Omental fat pad (tissue), 4 donors: Measurements from ENCODE around the gene JPH4. TPM values are rescaled to one million over a fixed set of nuclear protein-coding genes. Genes with fewer than 3 reads are reported as not detected.

Experiments
- ATAC-seq: fragments of 150-250 bp; one replicate; pipeline ENCODE4 v1.9.1; 2016; ENCODE audit warnings: mild to moderate bottlenecking, moderate library complexity; ENCODE audit not compliant: low FRiP score
- DNase-seq: peaks from one replicate; pipeline ENCODE4 v3.0.0-alpha.2; 2019; ENCODE audit warnings: low spot score
- CTCF ChIP-seq, 3 donors: fragments of 450-650 bp; IDR thresholded peaks; one replicate each; pipeline ENCODE4 v1.5.1; 2016 to 2017; ENCODE audit warnings: antibody characterized with exemption in 3 of 3, mild to moderate bottlenecking in 3 of 3, moderate library complexity in 2 of 3
- total RNA-seq, 4 donors: library from RNA; depleted of rRNA; stranded (reverse); fragments of >200 nt; gene quantifications; one replicate each; pipeline ENCODE4 v1.1.0, GENCODE V29; 2016

The JPH4 gene
- total RNA-seq, 4 donors from 2014 or later, result 0.56 to 1.2 (median 0.90) TPM

GRCh38 chr14:23523229-23524016 lies 55.2 kb downstream of the JPH4 start:
- no peak for TF ChIP-seq CTCF (IDR thresholded peaks at IDR 0.05)
- ATAC-seq (no peak), DNase-seq (no peak)

GRCh38 chr14:23522643-23523198 lies 55.9 kb downstream of the JPH4 start:
- ATAC-seq (no peak), DNase-seq (no peak)
- no peak for TF ChIP-seq CTCF (IDR thresholded peaks at IDR 0.05)

GRCh38 chr14:23521785-23522640 lies 56.6 kb downstream of the JPH4 start:
- DNase-seq (no peak), ATAC-seq (no peak)
- TF ChIP-seq CTCF (IDR thresholded peaks at IDR 0.05), result no peak

- DNase-seq (no peak), ATAC-seq (no peak)
- no peak for TF ChIP-seq CTCF (IDR thresholded peaks at IDR 0.05)
These were observed 57.6 kb downstream of the JPH4 start for GRCh38 chr14:23520899-23521533.

GRCh38 chr14:23518709-23519108 lies 59.9 kb downstream of the JPH4 start:
- DNase-seq, result no peak
- no peak for ATAC-seq
- no peak for TF ChIP-seq CTCF (IDR thresholded peaks at IDR 0.05)

Other genes with a start within 250 kb of the JPH4 start
- gene SLC22A17, start 225.9 kb downstream of the JPH4 start, total RNA-seq, result 10 to 100 TPM in 1 of 4 donors, 1 to 10 TPM in 3; 7.7 to 13.0 (median 8.4) TPM
- gene EFS, start 213.6 kb downstream of the JPH4 start, total RNA-seq, result 10 to 100 TPM in 1 of 4 donors, 1 to 10 TPM in 3; 3.0 to 15.8 (median 7.1) TPM
- not detected for gene IL25, start 206.0 kb downstream of the JPH4 start, total RNA-seq
- not detected for gene CMTM5, start 201.7 kb downstream of the JPH4 start, total RNA-seq
- gene MYH6, start 170.5 kb downstream of the JPH4 start, total RNA-seq, result not detected
- not detected for gene MYH7, start 143.1 kb downstream of the JPH4 start, total RNA-seq
- gene NGDN, start 109.1 kb downstream of the JPH4 start, total RNA-seq, result 10 to 100 TPM; 25.4 to 62.3 (median 33.5) TPM
- gene ZFHX2, start 27.0 kb downstream of the JPH4 start, total RNA-seq, result 1 to 10 TPM in 1 of 4 donors, under 1 TPM in 3; 0.63 to 1.8 (median 0.73) TPM
- gene THTPA, start 22.5 kb downstream of the JPH4 start, total RNA-seq, result 10 to 100 TPM; 12.5 to 19.6 (median 16.7) TPM
- gene AP1G2, start 11.0 kb downstream of the JPH4 start, total RNA-seq, result 10 to 100 TPM; 49.5 to 72.9 (median 58.0) TPM
- under 1 TPM in 1 of 4 donors, not detected in 3; 0.24 TPM for gene DHRS2, start 57.6 kb upstream of the JPH4 start, total RNA-seq